ENCODE data around the gene TMEM209. TPM values are rescaled to one million over a fixed set of nuclear protein-coding genes. Genes with fewer than 3 reads are reported as not detected.
A peak's percentile ranks its signal among the peaks of the same experiment; 100 is the strongest.

Gene TMEM209
- total RNA-seq, 1 experiment from 2014 or later: 21.0 TPM

DNA sequence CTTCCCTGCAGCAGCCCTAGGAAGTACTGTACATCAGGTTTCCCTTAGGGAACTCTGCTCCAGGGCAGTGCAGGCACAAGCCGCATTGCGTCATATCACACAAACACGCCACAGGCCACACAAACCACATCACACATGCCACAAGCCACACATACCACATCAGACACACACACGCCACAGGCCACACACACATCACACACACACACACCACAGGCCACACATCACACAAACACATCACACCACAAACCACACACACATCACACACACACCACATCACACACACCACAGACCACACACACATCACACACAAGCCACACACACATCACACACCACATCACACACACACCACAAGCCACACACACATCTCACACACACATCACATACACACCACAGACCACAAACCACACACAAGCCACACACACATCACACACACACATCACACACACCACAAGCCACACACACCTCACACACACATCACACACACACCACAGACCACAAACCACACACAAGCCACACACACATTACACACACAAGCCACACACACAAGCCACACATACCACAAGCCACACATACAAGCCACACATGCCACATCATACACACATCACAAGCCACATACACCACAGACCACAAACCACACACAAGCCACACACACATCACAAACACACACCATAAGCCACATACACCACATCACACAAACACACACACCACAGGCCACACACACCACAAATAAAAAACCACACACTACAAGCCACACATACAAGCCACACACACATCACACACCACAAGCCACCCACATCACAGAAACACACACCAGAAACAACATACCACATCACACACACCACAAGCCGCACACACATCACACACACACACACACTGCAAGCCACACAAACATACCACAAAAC, 53.4 kb downstream of the TMEM209 start:
- ChIA-PET CTCF (interaction anchor here (0.7 kb wide), 1 partner anchor 43 kb away, joined by 4 read pairs; no protein-coding TSS in a partner anchor), POLR2A (interaction anchor here (0.7 kb wide), 1 partner anchor 81 kb away, joined by 5 read pairs; no protein-coding TSS in a partner anchor)
- ATAC-seq: no peak
- no peak overlapping the region for H3K27ac Mint-ChIP-seq
- no peak for DNase-seq (ENCODE audit: low spot score)
- H3K36me3 Mint-ChIP-seq: 0 out of 2 replicates have a peak, but pooled peaks cover 2% of the 10 kb centered on the region
- H3K4me3 Mint-ChIP-seq: no peak overlapping the region
- H3K9me3 Mint-ChIP-seq: 0 out of 2 replicates have a peak, but pooled peaks cover 3% of the 10 kb centered on the region
- H3K27me3 Mint-ChIP-seq (ENCODE audit: low read depth): no peaks in the 10 kb centered on the region
- TF ChIP-seq ZNF396 (CRISPR knock-in tag; IDR thresholded peaks at IDR 0.05; ENCODE audit: borderline replicate concordance): no peak
- TF ChIP-seq ETV6 (CRISPR knock-in tag; IDR thresholded peaks at IDR 0.05): no peak
- TF ChIP-seq, protein P1, sequence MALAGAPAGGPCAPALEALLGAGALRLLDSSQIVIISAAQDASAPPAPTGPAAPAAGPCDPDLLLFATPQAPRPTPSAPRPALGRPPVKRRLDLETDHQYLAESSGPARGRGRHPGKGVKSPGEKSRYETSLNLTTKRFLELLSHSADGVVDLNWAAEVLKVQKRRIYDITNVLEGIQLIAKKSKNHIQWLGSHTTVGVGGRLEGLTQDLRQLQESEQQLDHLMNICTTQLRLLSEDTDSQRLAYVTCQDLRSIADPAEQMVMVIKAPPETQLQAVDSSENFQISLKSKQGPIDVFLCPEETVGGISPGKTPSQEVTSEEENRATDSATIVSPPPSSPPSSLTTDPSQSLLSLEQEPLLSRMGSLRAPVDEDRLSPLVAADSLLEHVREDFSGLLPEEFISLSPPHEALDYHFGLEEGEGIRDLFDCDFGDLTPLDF (CRISPR knock-in tag; IDR thresholded peaks at IDR 0.05): no peak
- peaks cover 7% of the 10 kb centered on the region for H3K4me1 Mint-ChIP-seq

DNA sequence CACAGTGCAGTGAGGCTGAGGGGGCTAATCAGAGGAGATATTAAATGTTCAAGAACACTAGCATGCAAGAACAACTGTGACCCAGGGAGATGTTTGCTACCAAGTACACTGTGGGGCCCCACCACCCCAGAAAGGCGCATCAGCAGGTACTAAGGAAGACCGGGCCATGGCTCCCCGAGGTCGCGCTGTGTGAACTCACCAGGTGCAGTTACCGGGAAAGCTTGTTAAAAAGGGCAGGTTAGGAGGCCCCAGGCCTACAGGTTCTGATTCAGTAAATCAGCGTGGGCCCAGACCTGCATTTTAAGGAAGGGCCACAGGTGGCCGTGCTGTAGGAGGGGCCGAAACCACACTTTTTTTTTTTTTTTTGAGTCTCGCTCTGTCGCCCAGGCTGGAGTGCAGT, 54.6 kb downstream of the TMEM209 start:
- no peak for DNase-seq (ENCODE audit: low spot score)
- CTCF ChIA-PET: interaction anchor here (1.1 kb wide), 1 partner anchor 67 kb away, joined by 3 read pairs; no protein-coding TSS in a partner anchor

More for the DNA sequence above, 54.6 kb downstream of the TMEM209 start:
- TF ChIP-seq ATF1 (CRISPR knock-in tag; IDR thresholded peaks at IDR 0.05): no peak
- TF ChIP-seq ESRRA (CRISPR knock-in tag; IDR thresholded peaks at IDR 0.05; ENCODE audit: borderline replicate concordance): no peak
- TF ChIP-seq, protein P2, sequence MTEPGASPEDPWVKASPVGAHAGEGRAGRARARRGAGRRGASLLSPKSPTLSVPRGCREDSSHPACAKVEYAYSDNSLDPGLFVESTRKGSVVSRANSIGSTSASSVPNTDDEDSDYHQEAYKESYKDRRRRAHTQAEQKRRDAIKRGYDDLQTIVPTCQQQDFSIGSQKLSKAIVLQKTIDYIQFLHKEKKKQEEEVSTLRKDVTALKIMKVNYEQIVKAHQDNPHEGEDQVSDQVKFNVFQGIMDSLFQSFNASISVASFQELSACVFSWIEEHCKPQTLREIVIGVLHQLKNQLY (CRISPR knock-in tag; IDR thresholded peaks at IDR 0.05): no peak
- TF ChIP-seq RELA (CRISPR knock-in tag; IDR thresholded peaks at IDR 0.05; ENCODE audit: borderline replicate concordance): no peak
- no peak for TF ChIP-seq SMAD4 (CRISPR knock-in tag; IDR thresholded peaks at IDR 0.05)
- TF ChIP-seq GABPB1 (CRISPR knock-in tag; IDR thresholded peaks at IDR 0.05): no peak
- TF ChIP-seq TCF7 (CRISPR knock-in tag; IDR thresholded peaks at IDR 0.05; ENCODE audit: low read depth): no peak
- TF ChIP-seq, protein P3, sequence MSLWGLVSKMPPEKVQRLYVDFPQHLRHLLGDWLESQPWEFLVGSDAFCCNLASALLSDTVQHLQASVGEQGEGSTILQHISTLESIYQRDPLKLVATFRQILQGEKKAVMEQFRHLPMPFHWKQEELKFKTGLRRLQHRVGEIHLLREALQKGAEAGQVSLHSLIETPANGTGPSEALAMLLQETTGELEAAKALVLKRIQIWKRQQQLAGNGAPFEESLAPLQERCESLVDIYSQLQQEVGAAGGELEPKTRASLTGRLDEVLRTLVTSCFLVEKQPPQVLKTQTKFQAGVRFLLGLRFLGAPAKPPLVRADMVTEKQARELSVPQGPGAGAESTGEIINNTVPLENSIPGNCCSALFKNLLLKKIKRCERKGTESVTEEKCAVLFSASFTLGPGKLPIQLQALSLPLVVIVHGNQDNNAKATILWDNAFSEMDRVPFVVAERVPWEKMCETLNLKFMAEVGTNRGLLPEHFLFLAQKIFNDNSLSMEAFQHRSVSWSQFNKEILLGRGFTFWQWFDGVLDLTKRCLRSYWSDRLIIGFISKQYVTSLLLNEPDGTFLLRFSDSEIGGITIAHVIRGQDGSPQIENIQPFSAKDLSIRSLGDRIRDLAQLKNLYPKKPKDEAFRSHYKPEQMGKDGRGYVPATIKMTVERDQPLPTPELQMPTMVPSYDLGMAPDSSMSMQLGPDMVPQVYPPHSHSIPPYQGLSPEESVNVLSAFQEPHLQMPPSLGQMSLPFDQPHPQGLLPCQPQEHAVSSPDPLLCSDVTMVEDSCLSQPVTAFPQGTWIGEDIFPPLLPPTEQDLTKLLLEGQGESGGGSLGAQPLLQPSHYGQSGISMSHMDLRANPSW (CRISPR knock-in tag; conservative IDR thresholded peaks at IDR 0.05; ENCODE audit: low read depth): no peak
- TF ChIP-seq, protein P4, sequence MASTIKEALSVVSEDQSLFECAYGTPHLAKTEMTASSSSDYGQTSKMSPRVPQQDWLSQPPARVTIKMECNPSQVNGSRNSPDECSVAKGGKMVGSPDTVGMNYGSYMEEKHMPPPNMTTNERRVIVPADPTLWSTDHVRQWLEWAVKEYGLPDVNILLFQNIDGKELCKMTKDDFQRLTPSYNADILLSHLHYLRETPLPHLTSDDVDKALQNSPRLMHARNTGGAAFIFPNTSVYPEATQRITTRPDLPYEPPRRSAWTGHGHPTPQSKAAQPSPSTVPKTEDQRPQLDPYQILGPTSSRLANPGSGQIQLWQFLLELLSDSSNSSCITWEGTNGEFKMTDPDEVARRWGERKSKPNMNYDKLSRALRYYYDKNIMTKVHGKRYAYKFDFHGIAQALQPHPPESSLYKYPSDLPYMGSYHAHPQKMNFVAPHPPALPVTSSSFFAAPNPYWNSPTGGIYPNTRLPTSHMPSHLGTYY (CRISPR knock-in tag; IDR thresholded peaks at IDR 0.05): no peak
- TF ChIP-seq HMGA2 (CRISPR knock-in tag; IDR thresholded peaks at IDR 0.05): no peak
- no peak for TF ChIP-seq NR1H2 (CRISPR knock-in tag; IDR thresholded peaks at IDR 0.05)
- TF ChIP-seq MYBL2 (CRISPR knock-in tag; IDR thresholded peaks at IDR 0.05): no peak
- TF ChIP-seq, protein P5, sequence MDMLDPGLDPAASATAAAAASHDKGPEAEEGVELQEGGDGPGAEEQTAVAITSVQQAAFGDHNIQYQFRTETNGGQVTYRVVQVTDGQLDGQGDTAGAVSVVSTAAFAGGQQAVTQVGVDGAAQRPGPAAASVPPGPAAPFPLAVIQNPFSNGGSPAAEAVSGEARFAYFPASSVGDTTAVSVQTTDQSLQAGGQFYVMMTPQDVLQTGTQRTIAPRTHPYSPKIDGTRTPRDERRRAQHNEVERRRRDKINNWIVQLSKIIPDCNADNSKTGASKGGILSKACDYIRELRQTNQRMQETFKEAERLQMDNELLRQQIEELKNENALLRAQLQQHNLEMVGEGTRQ (CRISPR knock-in tag; IDR thresholded peaks at IDR 0.05): no peak
- TF ChIP-seq ZNF219 (CRISPR knock-in tag; IDR thresholded peaks at IDR 0.05; ENCODE audit: borderline replicate concordance): no peak
- TF ChIP-seq, protein P6, sequence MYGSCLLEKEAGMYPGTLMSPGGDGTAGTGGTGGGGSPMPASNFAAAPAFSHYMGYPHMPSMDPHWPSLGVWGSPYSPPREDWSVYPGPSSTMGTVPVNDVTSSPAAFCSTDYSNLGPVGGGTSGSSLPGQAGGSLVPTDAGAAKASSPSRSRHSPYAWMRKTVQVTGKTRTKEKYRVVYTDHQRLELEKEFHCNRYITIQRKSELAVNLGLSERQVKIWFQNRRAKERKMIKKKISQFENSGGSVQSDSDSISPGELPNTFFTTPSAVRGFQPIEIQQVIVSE (CRISPR knock-in tag; IDR thresholded peaks at IDR 0.05; ENCODE audit: borderline replicate concordance): no peak
- no peak for TF ChIP-seq FOXK1 (CRISPR knock-in tag; IDR thresholded peaks at IDR 0.05)
- Mint-ChIP-seq H3K4me1 (peaks cover 7% of the 10 kb centered on the region), H3K36me3 (0 out of 2 replicates have a peak, but pooled peaks cover 2% of the 10 kb centered on the region), H3K9me3 (0 out of 2 replicates have a peak, but pooled peaks cover 3% of the 10 kb centered on the region), H3K27me3 (ENCODE audit: low read depth) (no peaks in the 10 kb centered on the region), H3K4me3 (no peak overlapping the region), H3K27ac (peak overlapping the region; percentile 58)
- peak; percentile 28 for ATAC-seq
- POLR2A ChIA-PET: interaction anchor here (0.6 to 0.7 kb wide), 3 partner anchors 80 to 181 kb away, joined by 3 to 5 read pairs (median 3); no protein-coding TSS in a partner anchor
